CD14-positive monocyte (primary cell): Measurements from ENCODE around the gene PARP12. TPM values are rescaled to one million over a fixed set of nuclear protein-coding genes. Genes with fewer than 3 reads are reported as not detected.

ENCODE experiments used
- DNase-seq, 3 donors: peaks; one replicate each; pipeline ENCODE4 v3.0.0-alpha.2; 2011 to 2022
- H2AFZ ChIP-seq: 2 replicates; pipeline ENCODE4 v1.6.0; 2012; ENCODE audit warnings: mild to moderate bottlenecking, low read depth, low read length, inconsistent platforms; ENCODE audit not compliant: insufficient read depth, poor library complexity, severe bottlenecking
- H3K27ac ChIP-seq, 2 donors: 1 replicate in 1 of 2; 2 replicates in 1 of 2; pipeline ENCODE4 v1.5.1; 2012 to 2013; ENCODE audit warnings: low read length in 2 of 2, control low read depth in 1 of 2, inconsistent platforms in 1 of 2, low read depth in 1 of 2, mild to moderate bottlenecking in 1 of 2
- H3K27me3 ChIP-seq, 2 donors: one replicate each; pipeline versions ENCODE4 v1.6.0 to v1.6.1; 2011 to 2013; ENCODE audit warnings: low read length in 2 of 2; ENCODE audit not compliant: control insufficient read depth in 2 of 2, insufficient read depth in 2 of 2
- H3K36me3 ChIP-seq, 2 donors: replicated peaks in 1 of 2; 1 replicate in 1 of 2; 2 replicates in 1 of 2; pipeline versions ENCODE4 v1.5.1 to v1.6.1; 2012 to 2013; ENCODE audit warnings: low read length in 2 of 2, control low read depth in 1 of 2, inconsistent platforms in 1 of 2, mild to moderate bottlenecking in 1 of 2; ENCODE audit not compliant: insufficient read depth in 2 of 2, control insufficient read depth in 1 of 2
- H3K4me1 ChIP-seq, 2 donors: 1 replicate in 1 of 2; 2 replicates in 1 of 2; pipeline versions ENCODE4 v1.5.1 to v1.6.1; 2012 to 2013; ENCODE audit warnings: low read length in 2 of 2, control low read depth in 1 of 2, inconsistent platforms in 1 of 2, mild to moderate bottlenecking in 1 of 2, moderate library complexity in 1 of 2; ENCODE audit not compliant: insufficient read depth in 2 of 2, control insufficient read depth in 1 of 2
- H3K4me2 ChIP-seq: replicated peaks from 2 replicates; pipeline ENCODE3; 2012; ENCODE audit warnings: low read length, moderate library complexity, mild to moderate bottlenecking; ENCODE audit not compliant: poor library complexity, severe bottlenecking; ENCODE audit errors: extremely low read depth
- H3K4me3 ChIP-seq, 3 experiments: fragments of 200-600 bp in 1 of 3; sonication (generic) in 1 of 3; replicated peaks in 1 of 3; 1 replicate in 2 of 3; 2 replicates in 1 of 3; pipeline ENCODE4 v1.5.1; 2011 to 2013; ENCODE audit warnings: low read length in 3 of 3, mild to moderate bottlenecking in 3 of 3, control low read depth in 2 of 3, low read depth in 2 of 3, inconsistent platforms in 1 of 3, moderate library complexity in 1 of 3
- H3K79me2 ChIP-seq: 2 replicates; pipeline ENCODE4 v1.6.0; 2012; ENCODE audit warnings: mild to moderate bottlenecking, control low read depth, inconsistent platforms, low read length, moderate library complexity; ENCODE audit not compliant: insufficient read depth
- H3K9ac ChIP-seq: 2 replicates; pipeline ENCODE4 v1.6.0; 2017; ENCODE audit warnings: low read length, mild to moderate bottlenecking; ENCODE audit not compliant: insufficient read depth, poor library complexity, severe bottlenecking
- H3K9me3 ChIP-seq, 2 donors: replicated peaks in 1 of 2; 1 replicate in 1 of 2; 2 replicates in 1 of 2; pipeline versions ENCODE4 v1.5.1 to v1.6.1; 2012 to 2013; ENCODE audit warnings: low read length in 2 of 2, control low read depth in 1 of 2; ENCODE audit not compliant: control insufficient read depth in 1 of 2, insufficient read depth in 1 of 2
- H4K20me1 ChIP-seq: 2 replicates; pipeline ENCODE4 v1.6.0; 2012; ENCODE audit warnings: mild to moderate bottlenecking, low read length, control low read depth, moderate library complexity; ENCODE audit not compliant: insufficient read depth
- H3K27ac Mint-ChIP-seq, 7 donors: one replicate each; pipeline ENCODE4 v1.8.0; 2020; ENCODE audit warnings: mild to moderate bottlenecking in 7 of 7, mixed read lengths in 7 of 7, moderate library complexity in 6 of 7, inconsistent platforms in 2 of 7
- H3K27me3 Mint-ChIP-seq, 3 donors: one replicate each; pipeline ENCODE4 v1.8.0; 2021 to 2022; ENCODE audit warnings: low read depth in 3 of 3, mild to moderate bottlenecking in 3 of 3, mixed read lengths in 3 of 3, moderate library complexity in 3 of 3, inconsistent platforms in 1 of 3
- H3K36me3 Mint-ChIP-seq, 2 donors: one replicate each; pipeline ENCODE4 v1.8.0; 2020; ENCODE audit warnings: mixed read lengths in 2 of 2, inconsistent platforms in 1 of 2, mild to moderate bottlenecking in 1 of 2
- H3K4me1 Mint-ChIP-seq: one replicate; pipeline ENCODE4 v1.8.0; 2020; ENCODE audit warnings: mild to moderate bottlenecking, mixed read lengths
- H3K4me3 Mint-ChIP-seq, 2 donors: one replicate each; pipeline ENCODE4 v1.8.0; 2020; ENCODE audit warnings: mild to moderate bottlenecking in 2 of 2, mixed read lengths in 2 of 2, moderate library complexity in 1 of 2
- H3K9me3 Mint-ChIP-seq, 7 donors: one replicate each; pipeline ENCODE4 v1.8.0; 2020 to 2022; ENCODE audit warnings: mixed read lengths in 7 of 7, mild to moderate bottlenecking in 6 of 7, moderate library complexity in 6 of 7, inconsistent platforms in 2 of 7
- WGBS: methylation state at CpG from one replicate; pipeline ENCODE4 v1.1.5; 2013; ENCODE audit warnings: missing lambda C conversion rate; ENCODE audit not compliant: insufficient coverage; 5-methylcytosine and 5-hydroxymethylcytosine counted together
- intact Hi-C, 2 donors: fragments of 100-400 bp; cut with micrococcal nuclease; formaldehyde crosslinking; loops; one replicate each; pipeline versions ENCODE4 v1.15.0 to v1.15.1; 2023
- polyA plus RNA-seq, 3 donors: library from polyadenylated mRNA; depleted of rRNA in 1 of 3; unstranded in 2 of 3; stranded (reverse) in 1 of 3; fragments of 300-500 nt in 2 of 3; fragments of >200 nt in 1 of 3; fragmentation: Illumina TruSeq in 2 of 3; gene quantifications; 1 replicate in 2 of 3; 2 replicates in 1 of 3; pipeline ENCODE4 v1.2.3, GENCODE V29; 2012 to 2021
- TF ChIP-seq, protein P1 (sequence below): fragments of 200-600 bp; IDR thresholded peaks from one replicate; pipeline ENCODE4 v1.8.0; 2022; ENCODE audit warnings: antibody characterized with exemption, mild to moderate bottlenecking

Gene PARP12
- polyA plus RNA-seq, 3 donors = 16.7 to 116 (median 37.8) TPM

DNA sequence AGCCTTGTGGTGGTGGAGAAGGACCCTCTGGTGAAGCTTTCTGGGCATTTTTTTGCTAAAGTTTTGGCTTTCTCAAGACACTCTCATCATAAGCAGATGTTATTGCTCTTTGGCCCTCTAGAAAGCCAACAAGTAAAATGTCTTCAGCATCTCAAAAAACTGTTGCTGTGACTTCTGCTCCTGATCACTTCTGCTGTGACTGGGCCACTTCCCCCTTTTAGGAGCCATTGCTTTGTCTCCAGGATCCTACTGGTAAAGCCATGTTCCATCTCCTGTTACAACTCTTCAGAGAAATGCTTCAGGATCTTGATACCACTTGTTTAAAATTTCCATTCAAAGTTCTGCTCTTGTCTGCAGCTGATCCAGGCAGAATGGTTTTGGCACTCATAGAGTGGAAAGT is 10.9 kb downstream of the PARP12 start:
- TF ChIP-seq, protein P1, sequence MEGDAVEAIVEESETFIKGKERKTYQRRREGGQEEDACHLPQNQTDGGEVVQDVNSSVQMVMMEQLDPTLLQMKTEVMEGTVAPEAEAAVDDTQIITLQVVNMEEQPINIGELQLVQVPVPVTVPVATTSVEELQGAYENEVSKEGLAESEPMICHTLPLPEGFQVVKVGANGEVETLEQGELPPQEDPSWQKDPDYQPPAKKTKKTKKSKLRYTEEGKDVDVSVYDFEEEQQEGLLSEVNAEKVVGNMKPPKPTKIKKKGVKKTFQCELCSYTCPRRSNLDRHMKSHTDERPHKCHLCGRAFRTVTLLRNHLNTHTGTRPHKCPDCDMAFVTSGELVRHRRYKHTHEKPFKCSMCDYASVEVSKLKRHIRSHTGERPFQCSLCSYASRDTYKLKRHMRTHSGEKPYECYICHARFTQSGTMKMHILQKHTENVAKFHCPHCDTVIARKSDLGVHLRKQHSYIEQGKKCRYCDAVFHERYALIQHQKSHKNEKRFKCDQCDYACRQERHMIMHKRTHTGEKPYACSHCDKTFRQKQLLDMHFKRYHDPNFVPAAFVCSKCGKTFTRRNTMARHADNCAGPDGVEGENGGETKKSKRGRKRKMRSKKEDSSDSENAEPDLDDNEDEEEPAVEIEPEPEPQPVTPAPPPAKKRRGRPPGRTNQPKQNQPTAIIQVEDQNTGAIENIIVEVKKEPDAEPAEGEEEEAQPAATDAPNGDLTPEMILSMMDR = no peak
- peak in 2 of 3 donors; percentile 12 to 16 for DNase-seq
- intact Hi-C loops = no loop called here
- Mint-ChIP-seq H3K27me3 (no peaks in the 10 kb centered on the region), H3K9me3 (peaks cover 0 to 2% (median 0%) of the 10 kb centered on the region in 7 donors), H3K4me3 (no peak overlapping the region), H3K27ac (peak overlapping the region in 3 of 7 donors; percentile 33 to 68 (median 58)), H3K36me3 (peaks cover 75 to 80% of the 10 kb centered on the region in 2 donors), H3K4me1 (peaks cover 30% of the 10 kb centered on the region)
- Histone ChIP-seq H3K27me3 (no peaks in the 10 kb centered on the region), H3K9ac (no peak overlapping the region), H3K4me1 (peaks cover 7 to 12% of the 10 kb centered on the region in 2 donors), H3K4me3 (no peak overlapping the region), H3K9me3 (no peaks in the 10 kb centered on the region), H3K27ac (peak overlapping the region in 1 of 2 donors; percentile 52), H3K79me2 (no peaks in the 10 kb centered on the region), H3K4me2 (no peak overlapping the region), H3K36me3 (peaks cover 40 to 88% of the 10 kb centered on the region in 2 donors), H4K20me1 (peaks cover 75% of the 10 kb centered on the region), H2AFZ (no peak overlapping the region)

DNA sequence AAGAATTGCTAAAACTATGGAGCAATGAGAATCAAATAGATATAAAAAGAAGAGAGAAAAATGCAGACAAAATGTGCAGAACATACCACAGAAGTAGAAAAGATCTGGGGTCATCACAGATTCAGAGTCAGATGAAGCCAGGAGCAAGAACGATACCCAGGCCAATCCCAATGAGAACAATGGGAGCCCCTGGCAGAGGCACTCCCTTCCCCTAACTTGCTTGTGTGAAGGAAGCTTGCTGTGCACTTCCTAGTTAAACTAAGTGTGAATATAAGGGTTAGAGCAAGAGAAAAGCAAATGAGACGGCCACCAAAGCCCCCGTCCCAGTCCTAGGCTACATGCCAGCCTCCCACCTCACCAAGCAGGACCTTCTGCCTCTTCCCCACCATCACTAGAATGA is 12.7 kb downstream of the PARP12 start:
- WGBS = 100% methylated on average over 1 of the region's 3 CpGs
- Mint-ChIP-seq H3K4me3 (no peak overlapping the region), H3K36me3 (peaks cover 76 to 82% of the 10 kb centered on the region in 2 donors), H3K9me3 (peaks cover 0 to 2% (median 0%) of the 10 kb centered on the region in 7 donors), H3K27me3 (no peaks in the 10 kb centered on the region), H3K27ac (no peak overlapping the region), H3K4me1 (peaks cover 24% of the 10 kb centered on the region)
- Histone ChIP-seq H3K4me2 (no peak overlapping the region), H2AFZ (no peak overlapping the region), H4K20me1 (peaks cover 65% of the 10 kb centered on the region), H3K27me3 (no peaks in the 10 kb centered on the region), H3K4me1 (peaks cover 7 to 12% of the 10 kb centered on the region in 2 donors), H3K9ac (no peak overlapping the region), H3K36me3 (peaks cover 37 to 88% of the 10 kb centered on the region in 2 donors), H3K79me2 (no peaks in the 10 kb centered on the region), H3K9me3 (no peaks in the 10 kb centered on the region), H3K27ac (no peak overlapping the region), H3K4me3 (no peak overlapping the region)
- intact Hi-C loops = no loop called here
- no peak for DNase-seq
- TF ChIP-seq, protein P1 = no peak
